ENCODE measurements around the gene KIF2A. TPM values are rescaled to one million over a fixed set of nuclear protein-coding genes. Genes with fewer than 3 reads are reported as not detected.

The KIF2A gene
- total RNA-seq, 1 donor from 2014 or later: 96.2 TPM

- Mint-ChIP-seq H3K4me1 (peaks cover 19% of the 10 kb centered on the region), H3K27me3 (ENCODE audit: low read depth) (no peaks in the 10 kb centered on the region), H3K36me3 (ENCODE audit: low read depth) (no peaks in the 10 kb centered on the region), H3K27ac (ENCODE audit: unreplicated experiment) (peak overlapping the region; percentile 86), H3K9me3 (no peaks in the 10 kb centered on the region), H3K4me3 (peak overlapping the region; percentile 84)
- no peak for DNase-seq (ENCODE audit: low read depth, low spot score)
- TF ChIP-seq CTCF (conservative IDR thresholded peaks at IDR 0.05): no peak
Observed at GRCh38 chr5:62413711-62414110, 107.7 kb downstream of the KIF2A start.

- Mint-ChIP-seq H3K4me1 (peaks cover 9% of the 10 kb centered on the region), H3K27ac (ENCODE audit: unreplicated experiment) (no peak overlapping the region), H3K27me3 (ENCODE audit: low read depth) (no peaks in the 10 kb centered on the region), H3K4me3 (no peak overlapping the region), H3K36me3 (ENCODE audit: low read depth) (no peaks in the 10 kb centered on the region), H3K9me3 (no peaks in the 10 kb centered on the region)
- no peak for DNase-seq (ENCODE audit: low read depth, low spot score)
- TF ChIP-seq CTCF (conservative IDR thresholded peaks at IDR 0.05): no peak
Observed at GRCh38 chr5:62418462-62419076, 112.6 kb downstream of the KIF2A start.

- Mint-ChIP-seq H3K4me1 (no peaks in the 10 kb centered on the region), H3K4me3 (no peak overlapping the region), H3K27ac (ENCODE audit: unreplicated experiment) (no peak overlapping the region), H3K27me3 (ENCODE audit: low read depth) (no peaks in the 10 kb centered on the region), H3K9me3 (no peaks in the 10 kb centered on the region), H3K36me3 (ENCODE audit: low read depth) (no peaks in the 10 kb centered on the region)
- no peak for DNase-seq (ENCODE audit: low read depth, low spot score)
- TF ChIP-seq CTCF (conservative IDR thresholded peaks at IDR 0.05): no peak
Observed at GRCh38 chr5:62419609-62420008, 113.6 kb downstream of the KIF2A start.

GRCh38 chr5:62421414-62421813 is 115.4 kb downstream of the KIF2A start:
- no peaks in the 10 kb centered on the region for H3K27me3 Mint-ChIP-seq (ENCODE audit: low read depth)
- DNase-seq (ENCODE audit: low read depth, low spot score): no peak
- no peak for TF ChIP-seq CTCF (conservative IDR thresholded peaks at IDR 0.05)
- H3K36me3 Mint-ChIP-seq (ENCODE audit: low read depth): no peaks in the 10 kb centered on the region
- H3K4me1 Mint-ChIP-seq: no peaks in the 10 kb centered on the region
- H3K9me3 Mint-ChIP-seq: no peaks in the 10 kb centered on the region
- H3K4me3 Mint-ChIP-seq: no peak overlapping the region
- no peak overlapping the region for H3K27ac Mint-ChIP-seq (ENCODE audit: unreplicated experiment)

GRCh38 chr5:62424763-62425162 is 118.8 kb downstream of the KIF2A start:
- H3K27ac Mint-ChIP-seq (ENCODE audit: unreplicated experiment): no peak overlapping the region
- no peaks in the 10 kb centered on the region for H3K9me3 Mint-ChIP-seq
- no peaks in the 10 kb centered on the region for H3K4me1 Mint-ChIP-seq
- no peak for DNase-seq (ENCODE audit: low read depth, low spot score)
- no peak overlapping the region for H3K4me3 Mint-ChIP-seq
- no peak for TF ChIP-seq CTCF (conservative IDR thresholded peaks at IDR 0.05)
- H3K36me3 Mint-ChIP-seq (ENCODE audit: low read depth): no peaks in the 10 kb centered on the region
- H3K27me3 Mint-ChIP-seq (ENCODE audit: low read depth): no peaks in the 10 kb centered on the region
